ENCODE measurements around the gene MC1R.

GRCh38 chr16:89909777-89910716 is 8.6 kb upstream of the MC1R start:
- TF ChIP-seq, protein P1, sequence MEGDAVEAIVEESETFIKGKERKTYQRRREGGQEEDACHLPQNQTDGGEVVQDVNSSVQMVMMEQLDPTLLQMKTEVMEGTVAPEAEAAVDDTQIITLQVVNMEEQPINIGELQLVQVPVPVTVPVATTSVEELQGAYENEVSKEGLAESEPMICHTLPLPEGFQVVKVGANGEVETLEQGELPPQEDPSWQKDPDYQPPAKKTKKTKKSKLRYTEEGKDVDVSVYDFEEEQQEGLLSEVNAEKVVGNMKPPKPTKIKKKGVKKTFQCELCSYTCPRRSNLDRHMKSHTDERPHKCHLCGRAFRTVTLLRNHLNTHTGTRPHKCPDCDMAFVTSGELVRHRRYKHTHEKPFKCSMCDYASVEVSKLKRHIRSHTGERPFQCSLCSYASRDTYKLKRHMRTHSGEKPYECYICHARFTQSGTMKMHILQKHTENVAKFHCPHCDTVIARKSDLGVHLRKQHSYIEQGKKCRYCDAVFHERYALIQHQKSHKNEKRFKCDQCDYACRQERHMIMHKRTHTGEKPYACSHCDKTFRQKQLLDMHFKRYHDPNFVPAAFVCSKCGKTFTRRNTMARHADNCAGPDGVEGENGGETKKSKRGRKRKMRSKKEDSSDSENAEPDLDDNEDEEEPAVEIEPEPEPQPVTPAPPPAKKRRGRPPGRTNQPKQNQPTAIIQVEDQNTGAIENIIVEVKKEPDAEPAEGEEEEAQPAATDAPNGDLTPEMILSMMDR (IDR thresholded peaks at IDR 0.05 in 2 of 3, conservative IDR thresholded peaks at IDR 0.05 in 1 of 3; ENCODE audit: control insufficient read depth in 2 of 3, extremely low read depth in 1 of 3, insufficient read depth in 1 of 3, low read depth in 3 of 3, low read length in 3 of 3): peak; percentile 79 to 92 (median 92)
- TF ChIP-seq HDAC6 (IDR thresholded peaks at IDR 0.05; ENCODE audit: unreplicated experiment) (no peak), CHD2 (IDR thresholded peaks at IDR 0.05; ENCODE audit: borderline replicate concordance, low read depth, low read length) (no peak), SMAD1 (IDR thresholded peaks at IDR 0.05; ENCODE audit: low read depth, partially characterized antibody) (no peak), NRF1 (conservative IDR thresholded peaks at IDR 0.05; ENCODE audit: low read depth, low read length) (no peak), TCF12 (IDR thresholded peaks at IDR 0.05; ENCODE audit: low read depth, low read length) (peak; percentile 40; the same call in 1 of the 2 replicates), POLR2AphosphoS5 (IDR thresholded peaks at IDR 0.05; ENCODE audit: low read length) (no peak), POLR2A (IDR thresholded peaks at IDR 0.05; ENCODE audit: low read depth, low read length) (peak; percentile 18; the same call in 1 of the 2 replicates), MTA3 (IDR thresholded peaks at IDR 0.05; ENCODE audit: borderline replicate concordance, low read length) (no peak)
- TF ChIP-seq, protein P2, sequence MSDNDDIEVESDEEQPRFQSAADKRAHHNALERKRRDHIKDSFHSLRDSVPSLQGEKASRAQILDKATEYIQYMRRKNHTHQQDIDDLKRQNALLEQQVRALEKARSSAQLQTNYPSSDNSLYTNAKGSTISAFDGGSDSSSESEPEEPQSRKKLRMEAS (IDR thresholded peaks at IDR 0.05; ENCODE audit: low read depth, low read length): no peak
- TF ChIP-seq, protein P3, sequence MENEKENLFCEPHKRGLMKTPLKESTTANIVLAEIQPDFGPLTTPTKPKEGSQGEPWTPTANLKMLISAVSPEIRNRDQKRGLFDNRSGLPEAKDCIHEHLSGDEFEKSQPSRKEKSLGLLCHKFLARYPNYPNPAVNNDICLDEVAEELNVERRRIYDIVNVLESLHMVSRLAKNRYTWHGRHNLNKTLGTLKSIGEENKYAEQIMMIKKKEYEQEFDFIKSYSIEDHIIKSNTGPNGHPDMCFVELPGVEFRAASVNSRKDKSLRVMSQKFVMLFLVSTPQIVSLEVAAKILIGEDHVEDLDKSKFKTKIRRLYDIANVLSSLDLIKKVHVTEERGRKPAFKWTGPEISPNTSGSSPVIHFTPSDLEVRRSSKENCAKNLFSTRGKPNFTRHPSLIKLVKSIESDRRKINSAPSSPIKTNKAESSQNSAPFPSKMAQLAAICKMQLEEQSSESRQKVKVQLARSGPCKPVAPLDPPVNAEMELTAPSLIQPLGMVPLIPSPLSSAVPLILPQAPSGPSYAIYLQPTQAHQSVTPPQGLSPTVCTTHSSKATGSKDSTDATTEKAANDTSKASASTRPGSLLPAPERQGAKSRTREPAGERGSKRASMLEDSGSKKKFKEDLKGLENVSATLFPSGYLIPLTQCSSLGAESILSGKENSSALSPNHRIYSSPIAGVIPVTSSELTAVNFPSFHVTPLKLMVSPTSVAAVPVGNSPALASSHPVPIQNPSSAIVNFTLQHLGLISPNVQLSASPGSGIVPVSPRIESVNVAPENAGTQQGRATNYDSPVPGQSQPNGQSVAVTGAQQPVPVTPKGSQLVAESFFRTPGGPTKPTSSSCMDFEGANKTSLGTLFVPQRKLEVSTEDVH (IDR thresholded peaks at IDR 0.05; ENCODE audit: low read depth, partially characterized antibody): no peak
